Liver (tissue), 9 donors: ENCODE measurements around the gene MTSS2. TPM values are rescaled to one million over a fixed set of nuclear protein-coding genes. Genes with fewer than 3 reads are reported as not detected.

ENCODE experiments used
- DNase-seq: peaks from one replicate; pipeline ENCODE4 v3.0.0-alpha.2; 2017; ENCODE audit warnings: low spot score
- H3K27ac ChIP-seq, 2 donors: one replicate each; pipeline ENCODE4 v1.7.0; 2013; ENCODE audit warnings: inconsistent platforms in 2 of 2, low read length in 2 of 2, control low read depth in 1 of 2, low read depth in 1 of 2, mild to moderate bottlenecking in 1 of 2
- H3K27me3 ChIP-seq, 4 donors: one replicate each; pipeline versions ENCODE4 v1.6.1 to v1.7.0; 2013; ENCODE audit warnings: low read length in 3 of 4, inconsistent platforms in 1 of 4, mild to moderate bottlenecking in 1 of 4, moderate library complexity in 1 of 4; ENCODE audit not compliant: control insufficient read depth in 4 of 4, insufficient read depth in 4 of 4
- H3K36me3 ChIP-seq, 4 donors: one replicate each; pipeline versions ENCODE4 v1.6.1 to v1.7.0; 2013; ENCODE audit warnings: low read length in 3 of 4, mild to moderate bottlenecking in 3 of 4, low read depth in 1 of 4, moderate library complexity in 1 of 4; ENCODE audit not compliant: control insufficient read depth in 4 of 4, insufficient read depth in 3 of 4
- H3K4me1 ChIP-seq, 4 donors: one replicate each; pipeline versions ENCODE4 v1.6.1 to v1.7.0; 2013; ENCODE audit warnings: low read length in 3 of 4, mild to moderate bottlenecking in 3 of 4, moderate library complexity in 1 of 4; ENCODE audit not compliant: control insufficient read depth in 4 of 4, insufficient read depth in 4 of 4
- H3K4me3 ChIP-seq, 3 donors: one replicate each; pipeline versions ENCODE4 v1.6.1 to v1.7.0; 2013; ENCODE audit warnings: low read length in 3 of 3, control low read depth in 1 of 3, low read depth in 1 of 3, mild to moderate bottlenecking in 1 of 3
- H3K9ac ChIP-seq, 2 donors: one replicate each; pipeline ENCODE4 v1.7.0; 2013; ENCODE audit warnings: low read length in 2 of 2, mild to moderate bottlenecking in 2 of 2, moderate library complexity in 2 of 2, control low read depth in 1 of 2, low read depth in 1 of 2
- H3K9me3 ChIP-seq, 4 donors: one replicate each; pipeline versions ENCODE4 v1.6.1 to v1.7.0; 2013; ENCODE audit warnings: low read length in 3 of 4; ENCODE audit not compliant: control insufficient read depth in 4 of 4
- ATF3 ChIP-seq: IDR thresholded peaks from 2 replicates; pipeline ENCODE4 v1.6.1; 2016; ENCODE audit warnings: antibody characterized with exemption
- CTCF ChIP-seq: fragments of 150-350 bp; IDR thresholded peaks from 2 replicates; pipeline ENCODE4 v1.5.1; 2017; ENCODE audit warnings: improper control_type of control experiment, low read depth, low read length; ENCODE audit not compliant: missing input control
- FOXA1 ChIP-seq: IDR thresholded peaks from 2 replicates; pipeline ENCODE4 v1.6.1; 2016; ENCODE audit warnings: antibody characterized with exemption
- FOXA2 ChIP-seq: IDR thresholded peaks from 2 replicates; pipeline ENCODE4 v1.6.1; 2016; ENCODE audit warnings: antibody characterized with exemption
- GABPA ChIP-seq, 2 donors: IDR thresholded peaks in 1 of 2; conservative IDR thresholded peaks in 1 of 2; 2 replicates each; pipeline ENCODE4 v1.6.1; 2016; ENCODE audit warnings: antibody characterized with exemption in 2 of 2, mild to moderate bottlenecking in 1 of 2, moderate library complexity in 1 of 2
- HNF4A ChIP-seq, 2 donors: conservative IDR thresholded peaks; 2 replicates each; pipeline ENCODE4 v1.6.1; 2016; ENCODE audit warnings: antibody characterized with exemption in 2 of 2, mild to moderate bottlenecking in 2 of 2
- HNF4G ChIP-seq: IDR thresholded peaks from 2 replicates; pipeline ENCODE4 v1.6.1; 2016; ENCODE audit warnings: antibody characterized with exemption
- JUND ChIP-seq, 2 donors: IDR thresholded peaks; 2 replicates each; pipeline ENCODE4 v1.6.1; 2016; ENCODE audit warnings: antibody characterized with exemption in 2 of 2
- MAX ChIP-seq: IDR thresholded peaks from 2 replicates; pipeline ENCODE4 v1.6.1; 2016; ENCODE audit warnings: antibody characterized with exemption
- NR2F2 ChIP-seq: IDR thresholded peaks from 2 replicates; pipeline ENCODE4 v1.6.1; 2016; ENCODE audit warnings: antibody characterized with exemption
- RAD21 ChIP-seq, 2 donors: IDR thresholded peaks; 2 replicates each; pipeline ENCODE4 v1.6.1; 2016; ENCODE audit warnings: antibody characterized with exemption in 2 of 2, mild to moderate bottlenecking in 2 of 2
- REST ChIP-seq: IDR thresholded peaks from 2 replicates; pipeline ENCODE4 v1.6.1; 2016; ENCODE audit warnings: antibody characterized with exemption, mild to moderate bottlenecking
- SP1 ChIP-seq: IDR thresholded peaks from 2 replicates; pipeline ENCODE4 v1.6.1; 2018; ENCODE audit warnings: antibody characterized with exemption, mild to moderate bottlenecking
- TAF1 ChIP-seq: conservative IDR thresholded peaks from 2 replicates; pipeline ENCODE4 v1.6.1; 2016; ENCODE audit warnings: antibody characterized with exemption, mild to moderate bottlenecking
- YY1 ChIP-seq: IDR thresholded peaks from 2 replicates; pipeline ENCODE4 v1.6.1; 2016; ENCODE audit warnings: antibody characterized with exemption, mild to moderate bottlenecking
- WGBS: extraction: QIAGEN DNeasy Blood & Tissue Kit; methylation state at CpG from one replicate; pipeline ENCODE4 v1.1.7; 2013; 5-methylcytosine and 5-hydroxymethylcytosine counted together
- polyA plus RNA-seq, 2 donors: library from polyadenylated mRNA; stranded (reverse) in 1 of 2; unstranded in 1 of 2; fragments of 200-250 nt in 1 of 2; fragments of >200 nt in 1 of 2; fragmentation: Nextera tagmentation in 1 of 2; extraction: Ambion mirVana in 1 of 2; gene quantifications; one replicate each; pipeline versions ENCODE4 v1.2.1 to v1.2.3, GENCODE V29; 2013 to 2015
- total RNA-seq, 2 donors: library from RNA; depleted of rRNA; stranded (reverse); fragments of >200 nt; gene quantifications; one replicate each; pipeline ENCODE4 v1.2.3, GENCODE V29; 2014
- donor health status: healthy.
- donor health status: healthy.
- donor health status: healthy.
- donor health status: healthy.
- donor health status: healthy.

MTSS2 gene
- total and polyA plus RNA-seq, 4 donors: 3.8 to 95.7 (median 35.9) TPM

- Histone ChIP-seq H3K9me3 (no peaks in the 10 kb centered on the region), H3K36me3 (no peaks in the 10 kb centered on the region), H3K4me3 (no peak overlapping the region), H3K27me3 (no peaks in the 10 kb centered on the region), H3K4me1 (peaks cover 29 to 53% (median 43%) of the 10 kb centered on the region in 4 donors), H3K9ac (no peak overlapping the region), H3K27ac (no peak overlapping the region)
- no peak for DNase-seq
- TF ChIP-seq FOXA2 (no peak), HNF4A (conservative IDR thresholded peaks at IDR 0.05) (no peak), TAF1 (no peak), HNF4G (no peak)
- WGBS: 95% methylated on average over 12 of the region's 12 CpGs
These were observed 27.1 kb upstream of the MTSS2 start for GRCh38 chr16:70712942-70713341.

GRCh38 chr16:70712359-70712758 is 26.5 kb upstream of the MTSS2 start:
- H3K27ac ChIP-seq: no peak overlapping the region
- no peaks in the 10 kb centered on the region for H3K36me3 ChIP-seq
- no peak overlapping the region for H3K9ac ChIP-seq
- no peaks in the 10 kb centered on the region for H3K9me3 ChIP-seq
- no peak for TF ChIP-seq ATF3
- TF ChIP-seq MAX: no peak
- TF ChIP-seq REST: no peak
- no peak for TF ChIP-seq JUND (IDR thresholded peaks at IDR 0.05)
- TF ChIP-seq YY1: no peak
- TF ChIP-seq FOXA1: no peak
- TF ChIP-seq CTCF: no peak
- TF ChIP-seq GABPA (IDR thresholded peaks at IDR 0.05 in 1 of 2, conservative IDR thresholded peaks at IDR 0.05 in 1 of 2): no peak
- TF ChIP-seq HNF4A (conservative IDR thresholded peaks at IDR 0.05): no peak
- TF ChIP-seq HNF4G: no peak
- no peak for TF ChIP-seq FOXA2
- TF ChIP-seq SP1: no peak
- TF ChIP-seq NR2F2: no peak
- TF ChIP-seq RAD21 (IDR thresholded peaks at IDR 0.05): no peak
- no peak for TF ChIP-seq TAF1
- no peak overlapping the region for H3K4me3 ChIP-seq
- H3K27me3 ChIP-seq: no peaks in the 10 kb centered on the region
- peaks cover 29 to 53% (median 43%) of the 10 kb centered on the region in 4 donors for H3K4me1 ChIP-seq
- DNase-seq: no peak
- 96% methylated on average over 11 of the region's 11 CpGs for WGBS
